Nephron (organoid): Measurements from ENCODE around the gene PARP14.

ENCODE experiments used
- H3K27ac Mint-ChIP-seq, 3 experiments: 2 replicates each; pipeline ENCODE4 v1.8.0; 2020; ENCODE audit warnings: mixed read lengths in 3 of 3, mild to moderate bottlenecking in 2 of 3, moderate library complexity in 1 of 3
- H3K27me3 Mint-ChIP-seq: 2 replicates; pipeline ENCODE4 v1.8.0; 2021; ENCODE audit warnings: low read depth, mild to moderate bottlenecking, moderate library complexity, mixed read lengths
- H3K36me3 Mint-ChIP-seq: 2 replicates; pipeline ENCODE4 v1.8.0; 2020; ENCODE audit warnings: low read depth, mixed read lengths
- H3K4me1 Mint-ChIP-seq: 2 replicates; pipeline ENCODE4 v1.8.0; 2020; ENCODE audit warnings: mixed read lengths
- H3K4me3 Mint-ChIP-seq, 3 experiments: 2 replicates each; pipeline ENCODE4 v1.8.0; 2020; ENCODE audit warnings: mild to moderate bottlenecking in 3 of 3, mixed read lengths in 3 of 3, moderate library complexity in 2 of 3
- H3K9me3 Mint-ChIP-seq: 2 replicates; pipeline ENCODE4 v1.8.0; 2020; ENCODE audit warnings: mixed read lengths
- TF ChIP-seq, protein P1 (sequence below), 3 experiments: fragments of 200-600 bp; sonication (generic); IDR thresholded peaks; one replicate each; pipeline ENCODE4 v1.5.0; 2021; ENCODE audit warnings: antibody characterized with exemption in 3 of 3; ENCODE audit not compliant: unreplicated experiment in 3 of 3

Gene PARP14

DNA sequence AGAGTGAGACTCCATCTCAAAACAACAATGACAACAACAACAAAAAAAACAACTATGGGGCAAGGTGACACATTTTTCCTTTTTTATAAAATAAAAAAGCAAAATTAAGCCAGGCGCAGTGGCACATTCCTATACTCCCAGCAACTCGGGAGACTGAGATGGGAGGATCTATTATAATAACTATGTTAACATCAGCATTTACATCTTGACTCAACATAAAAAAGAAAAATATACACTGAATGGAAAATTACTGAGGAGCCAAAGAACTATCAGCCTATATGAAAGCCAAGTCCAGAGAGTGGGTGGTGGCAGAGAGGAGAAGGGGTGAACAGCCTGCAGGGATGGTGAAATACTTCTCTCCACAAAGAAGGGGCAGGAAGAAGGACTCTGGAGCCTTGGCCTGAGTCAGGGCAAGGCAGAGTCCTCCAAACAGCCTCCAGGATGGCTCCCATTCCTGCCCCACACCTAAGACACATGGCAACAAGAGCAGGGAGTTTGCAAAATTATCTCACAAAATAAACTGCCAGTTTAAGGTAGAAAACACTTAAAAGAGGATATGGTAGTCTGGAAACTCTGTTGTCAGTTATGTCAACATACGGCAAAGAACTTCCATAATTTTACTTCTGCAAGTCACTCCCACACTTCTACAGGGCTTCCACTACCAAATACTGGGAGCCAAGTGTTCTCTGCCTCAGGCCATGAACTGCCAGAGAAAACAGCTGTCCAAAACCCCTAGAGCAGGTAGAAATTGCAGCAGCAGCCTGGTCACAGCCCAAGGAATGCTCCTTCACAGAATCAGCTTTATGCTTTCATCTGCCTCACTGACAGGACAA is 87.1 kb downstream of the PARP14 start:
- no peaks in the 10 kb centered on the region for H3K9me3 Mint-ChIP-seq
- peak overlapping the region; percentile 44 to 80 (median 64) for H3K27ac Mint-ChIP-seq
- TF ChIP-seq, protein P1, sequence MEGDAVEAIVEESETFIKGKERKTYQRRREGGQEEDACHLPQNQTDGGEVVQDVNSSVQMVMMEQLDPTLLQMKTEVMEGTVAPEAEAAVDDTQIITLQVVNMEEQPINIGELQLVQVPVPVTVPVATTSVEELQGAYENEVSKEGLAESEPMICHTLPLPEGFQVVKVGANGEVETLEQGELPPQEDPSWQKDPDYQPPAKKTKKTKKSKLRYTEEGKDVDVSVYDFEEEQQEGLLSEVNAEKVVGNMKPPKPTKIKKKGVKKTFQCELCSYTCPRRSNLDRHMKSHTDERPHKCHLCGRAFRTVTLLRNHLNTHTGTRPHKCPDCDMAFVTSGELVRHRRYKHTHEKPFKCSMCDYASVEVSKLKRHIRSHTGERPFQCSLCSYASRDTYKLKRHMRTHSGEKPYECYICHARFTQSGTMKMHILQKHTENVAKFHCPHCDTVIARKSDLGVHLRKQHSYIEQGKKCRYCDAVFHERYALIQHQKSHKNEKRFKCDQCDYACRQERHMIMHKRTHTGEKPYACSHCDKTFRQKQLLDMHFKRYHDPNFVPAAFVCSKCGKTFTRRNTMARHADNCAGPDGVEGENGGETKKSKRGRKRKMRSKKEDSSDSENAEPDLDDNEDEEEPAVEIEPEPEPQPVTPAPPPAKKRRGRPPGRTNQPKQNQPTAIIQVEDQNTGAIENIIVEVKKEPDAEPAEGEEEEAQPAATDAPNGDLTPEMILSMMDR (IDR thresholded peaks at IDR 0.05; ENCODE audit: unreplicated experiment in 3 of 3), result no peak
- H3K27me3 Mint-ChIP-seq, result no peaks in the 10 kb centered on the region
- peaks cover 4% of the 10 kb centered on the region for H3K36me3 Mint-ChIP-seq
- no peak overlapping the region for H3K4me3 Mint-ChIP-seq
- H3K4me1 Mint-ChIP-seq, result no peaks in the 10 kb centered on the region

DNA sequence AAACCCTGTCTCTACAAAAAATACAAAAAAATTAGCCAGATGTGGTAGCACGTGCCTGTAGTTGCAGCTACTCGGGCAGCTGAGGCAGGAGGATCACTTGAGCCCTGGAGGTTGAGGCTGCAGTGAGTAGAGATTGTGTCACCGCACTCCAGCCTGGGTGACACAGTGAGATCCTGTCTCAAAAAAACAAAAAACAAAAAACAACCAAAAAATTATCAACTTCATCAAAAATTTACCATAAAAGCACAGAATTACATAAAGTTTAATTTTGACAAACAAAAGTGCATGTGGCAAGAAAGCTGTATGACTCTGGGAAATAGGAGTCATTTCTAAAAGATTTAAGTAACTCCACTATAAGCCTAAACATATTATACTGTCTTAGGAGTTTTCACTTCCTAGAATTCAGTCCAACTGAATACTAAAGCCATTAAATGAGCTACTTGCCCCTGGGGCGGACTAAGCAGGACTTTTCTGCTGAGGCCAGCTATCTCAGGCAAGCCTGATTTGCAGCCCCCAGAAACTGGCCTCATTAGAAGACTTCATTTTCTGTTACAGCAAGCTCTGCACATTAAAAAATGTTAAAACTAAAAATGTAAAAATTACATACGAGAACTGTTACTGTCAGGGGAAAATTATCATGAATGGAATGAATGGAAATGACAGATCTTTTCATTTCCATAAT is 90.0 kb downstream of the PARP14 start:
- TF ChIP-seq, protein P1 (IDR thresholded peaks at IDR 0.05; ENCODE audit: unreplicated experiment in 3 of 3), result no peak
- Mint-ChIP-seq H3K36me3 (no peaks in the 10 kb centered on the region), H3K27ac (no peak overlapping the region), H3K4me3 (no peak overlapping the region), H3K27me3 (no peaks in the 10 kb centered on the region), H3K9me3 (no peaks in the 10 kb centered on the region), H3K4me1 (no peaks in the 10 kb centered on the region)

GRCh38 chr3:122772827-122773226 is 92.2 kb downstream of the PARP14 start:
- H3K4me3 Mint-ChIP-seq, result no peak overlapping the region
- TF ChIP-seq, protein P1 (IDR thresholded peaks at IDR 0.05; ENCODE audit: unreplicated experiment in 3 of 3), result no peak
- no peaks in the 10 kb centered on the region for H3K36me3 Mint-ChIP-seq
- peaks cover 4% of the 10 kb centered on the region for H3K4me1 Mint-ChIP-seq
- no peaks in the 10 kb centered on the region for H3K9me3 Mint-ChIP-seq
- H3K27me3 Mint-ChIP-seq, result no peaks in the 10 kb centered on the region
- H3K27ac Mint-ChIP-seq, result no peak overlapping the region

DNA sequence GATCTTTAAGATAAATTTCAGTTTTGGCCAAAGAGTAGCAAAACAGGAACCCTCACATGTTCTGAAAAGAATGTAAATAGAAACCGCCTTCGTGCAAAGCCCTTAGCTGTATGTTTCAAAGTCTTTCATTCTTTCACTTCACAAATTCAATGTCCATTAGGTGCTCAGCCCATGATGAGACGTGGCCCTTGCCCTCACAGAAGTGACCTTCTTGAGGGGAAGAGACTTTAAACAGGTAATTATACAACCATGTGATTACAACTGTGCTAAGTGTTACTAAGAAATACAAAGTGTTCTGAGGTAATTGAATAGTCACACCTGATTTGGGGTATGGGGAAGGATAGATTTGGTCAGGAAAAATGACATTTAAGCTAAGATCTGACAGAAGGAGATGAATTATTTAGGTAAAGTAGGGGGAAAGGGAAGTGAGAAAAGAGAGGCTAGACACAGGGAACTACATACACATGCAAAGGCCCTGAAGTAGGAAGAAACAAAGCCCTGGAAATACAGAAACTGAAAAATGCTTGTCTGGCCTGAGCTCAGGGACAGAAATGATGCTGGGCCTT is 93.4 kb downstream of the PARP14 start:
- Mint-ChIP-seq H3K27me3 (no peaks in the 10 kb centered on the region), H3K27ac (no peak overlapping the region)

DNA sequence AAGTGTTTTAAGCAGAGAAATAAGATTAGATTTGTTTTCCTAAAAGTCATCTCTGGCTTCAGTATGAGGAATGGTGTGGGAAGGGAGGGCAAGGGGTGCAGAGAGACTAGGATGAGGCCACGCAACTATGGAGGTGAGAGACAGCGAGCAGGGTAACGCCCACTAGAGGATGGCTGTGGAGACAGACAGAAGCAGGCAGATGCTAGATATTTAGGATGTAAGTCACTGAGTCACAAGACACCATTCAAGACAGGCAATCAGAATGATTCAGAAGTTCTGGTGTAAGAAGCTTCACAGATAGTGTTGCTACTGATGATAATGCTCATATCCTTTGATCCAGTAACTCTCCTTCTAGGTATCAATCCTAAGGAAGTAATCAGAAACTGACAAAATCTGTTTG is 93.9 kb downstream of the PARP14 start:
- no peaks in the 10 kb centered on the region for H3K36me3 Mint-ChIP-seq
- peaks cover 4% of the 10 kb centered on the region for H3K4me1 Mint-ChIP-seq
- H3K9me3 Mint-ChIP-seq, result no peaks in the 10 kb centered on the region
- H3K27ac Mint-ChIP-seq, result no peak overlapping the region
- TF ChIP-seq, protein P1 (IDR thresholded peaks at IDR 0.05; ENCODE audit: unreplicated experiment in 3 of 3), result no peak
- no peak overlapping the region for H3K4me3 Mint-ChIP-seq
- no peaks in the 10 kb centered on the region for H3K27me3 Mint-ChIP-seq

More for the DNA sequence above, 93.4 kb downstream of the PARP14 start:
- Mint-ChIP-seq H3K4me3 (no peak overlapping the region), H3K4me1 (peaks cover 4% of the 10 kb centered on the region), H3K9me3 (no peaks in the 10 kb centered on the region), H3K36me3 (no peaks in the 10 kb centered on the region)
- TF ChIP-seq, protein P1 (IDR thresholded peaks at IDR 0.05; ENCODE audit: unreplicated experiment in 3 of 3), result no peak
